Gastrocnemius medialis (tissue), 4 donors: ENCODE results near the gene HMX1. TPM values are rescaled to one million over a fixed set of nuclear protein-coding genes. Genes with fewer than 3 reads are reported as not detected.

Source experiments
- ATAC-seq, 2 donors: fragments of 150-250 bp; one replicate each; pipeline ENCODE4 v1.9.1; 2016
- DNase-seq, 2 donors: peaks; one replicate each; pipeline ENCODE4 v3.0.0-alpha.2; 2019
- H3K27ac ChIP-seq, 4 donors: fragments of 200-600 bp; sonication (generic); 1 replicate in 1 of 4; 2 replicates in 3 of 4; pipeline ENCODE4 v1.5.1; 2016 to 2018; ENCODE audit warnings: mild to moderate bottlenecking in 2 of 4, moderate library complexity in 1 of 4
- H3K27me3 ChIP-seq, 3 donors: fragments of 200-600 bp; sonication (generic) in 2 of 3; 1 replicate in 1 of 3; 2 replicates in 2 of 3; pipeline versions ENCODE4 v1.5.1 to v1.6.0; 2016 to 2019; ENCODE audit warnings: mild to moderate bottlenecking in 1 of 3, moderate library complexity in 1 of 3
- H3K36me3 ChIP-seq, 2 donors: fragments of 200-600 bp; sonication (generic) in 1 of 2; one replicate each; pipeline ENCODE4 v1.5.1; 2017 to 2018
- H3K4me1 ChIP-seq, 2 donors: fragments of 200-600 bp; sonication (generic) in 1 of 2; one replicate each; pipeline ENCODE4 v1.5.1; 2016 to 2017; ENCODE audit warnings: mild to moderate bottlenecking in 2 of 2
- H3K4me3 ChIP-seq, 4 donors: fragments of 200-600 bp; sonication (generic) in 3 of 4; 1 replicate in 1 of 4; 2 replicates in 3 of 4; pipeline ENCODE4 v1.5.1; 2016 to 2019; ENCODE audit warnings: mild to moderate bottlenecking in 2 of 4
- H3K9me3 ChIP-seq, 3 donors: fragments of 200-600 bp; sonication (generic) in 2 of 3; 1 replicate in 1 of 3; 2 replicates in 2 of 3; pipeline ENCODE4 v1.5.1; 2016 to 2019
- POLR2A ChIP-seq, 2 donors: fragments of 450-650 bp; IDR thresholded peaks; one replicate each; pipeline ENCODE4 v1.6.1; 2017; ENCODE audit warnings: antibody characterized with exemption in 2 of 2, mild to moderate bottlenecking in 2 of 2, moderate library complexity in 2 of 2
- in situ Hi-C, 4 donors: fragments of 200-750 bp; cut with MboI; loops; one replicate each; pipeline versions ENCODE4 v1.15.0 to v1.8.0; 2017; ENCODE audit warnings: low sequenced_read_pairs in 4 of 4
- intact Hi-C: fragments of 100-400 bp; cut with DNase I; formaldehyde crosslinking; loops from one replicate; pipeline ENCODE4 v1.15.1; 2023; ENCODE audit warnings: low total_unique reads
- total RNA-seq, 4 donors: library from RNA; depleted of rRNA; stranded (reverse); fragments of >200 nt; gene quantifications; one replicate each; pipeline versions ENCODE4 v1.1.0 to v1.2.3, GENCODE V29; 2016
- TF ChIP-seq, protein P1 (sequence below), 5 experiments: fragments of 450-650 bp in 3 of 5; fragments of 200-600 bp in 2 of 5; sonication (generic) in 2 of 5; IDR thresholded peaks in 4 of 5; conservative IDR thresholded peaks in 1 of 5; 1 replicate in 4 of 5; 2 replicates in 1 of 5; pipeline ENCODE4 v1.5.1; 2016 to 2019; ENCODE audit warnings: antibody characterized with exemption in 5 of 5, mild to moderate bottlenecking in 3 of 5, moderate library complexity in 3 of 5

Gene HMX1
- total RNA-seq, 4 donors from 2014 or later: not detected

DNA sequence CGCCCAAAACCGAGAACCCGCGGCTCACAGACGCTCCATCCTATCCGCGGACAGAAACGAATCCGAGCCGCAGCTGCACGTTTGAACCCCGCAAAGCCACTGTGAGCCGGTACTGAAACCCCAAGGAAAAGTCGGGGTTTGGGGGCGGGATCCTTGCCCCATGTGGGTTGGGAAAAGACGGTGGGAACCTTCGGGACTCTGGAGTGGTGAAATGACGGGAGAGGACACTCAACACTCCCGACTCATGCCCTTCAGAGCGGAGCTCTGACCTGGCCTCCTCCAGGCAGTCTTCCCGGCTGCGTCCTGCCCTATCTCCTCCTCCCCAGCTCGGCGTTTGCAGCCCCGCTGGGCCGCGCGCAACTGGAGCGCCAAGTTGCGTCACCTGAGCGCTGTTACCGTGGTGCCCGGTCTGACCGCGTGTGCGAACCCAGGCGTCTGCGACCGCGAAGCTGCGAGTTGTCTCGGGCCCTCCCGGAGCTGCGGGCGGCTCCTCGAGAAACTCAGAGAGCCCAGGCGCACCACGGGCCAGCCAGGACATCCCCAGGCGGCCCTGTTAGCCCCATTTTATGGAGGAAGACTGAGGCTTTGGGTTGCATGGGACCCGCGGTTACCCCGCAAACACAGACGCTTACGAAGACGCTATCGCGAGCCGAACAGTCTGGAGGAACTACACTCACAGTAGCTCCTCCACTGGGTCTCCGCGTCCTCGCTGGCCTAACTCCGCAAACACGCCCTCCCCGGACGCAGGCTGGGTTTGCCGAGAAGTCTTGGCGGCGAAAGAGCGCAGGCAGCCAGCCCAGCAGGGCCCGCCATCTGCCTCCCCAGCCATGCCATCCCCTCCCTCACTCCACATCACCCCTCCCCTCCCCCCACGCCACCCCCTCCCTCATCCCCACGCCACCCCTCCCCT lies 20.3 kb upstream of the HMX1 start:
- H3K27me3 ChIP-seq: peaks cover 47 to 78% (median 70%) of the 10 kb centered on the region in 3 donors
- in situ Hi-C loops: no loop called here
- H3K27ac ChIP-seq: no peak overlapping the region
- ATAC-seq: no peak
- no peaks in the 10 kb centered on the region for H3K4me1 ChIP-seq
- peaks cover 0 to 6% (median 0%) of the 10 kb centered on the region in 3 donors for H3K9me3 ChIP-seq
- intact Hi-C loops: no loop called here
- no peaks in the 10 kb centered on the region for H3K36me3 ChIP-seq
- TF ChIP-seq POLR2A (IDR thresholded peaks at IDR 0.05): no peak
- TF ChIP-seq, protein P1, sequence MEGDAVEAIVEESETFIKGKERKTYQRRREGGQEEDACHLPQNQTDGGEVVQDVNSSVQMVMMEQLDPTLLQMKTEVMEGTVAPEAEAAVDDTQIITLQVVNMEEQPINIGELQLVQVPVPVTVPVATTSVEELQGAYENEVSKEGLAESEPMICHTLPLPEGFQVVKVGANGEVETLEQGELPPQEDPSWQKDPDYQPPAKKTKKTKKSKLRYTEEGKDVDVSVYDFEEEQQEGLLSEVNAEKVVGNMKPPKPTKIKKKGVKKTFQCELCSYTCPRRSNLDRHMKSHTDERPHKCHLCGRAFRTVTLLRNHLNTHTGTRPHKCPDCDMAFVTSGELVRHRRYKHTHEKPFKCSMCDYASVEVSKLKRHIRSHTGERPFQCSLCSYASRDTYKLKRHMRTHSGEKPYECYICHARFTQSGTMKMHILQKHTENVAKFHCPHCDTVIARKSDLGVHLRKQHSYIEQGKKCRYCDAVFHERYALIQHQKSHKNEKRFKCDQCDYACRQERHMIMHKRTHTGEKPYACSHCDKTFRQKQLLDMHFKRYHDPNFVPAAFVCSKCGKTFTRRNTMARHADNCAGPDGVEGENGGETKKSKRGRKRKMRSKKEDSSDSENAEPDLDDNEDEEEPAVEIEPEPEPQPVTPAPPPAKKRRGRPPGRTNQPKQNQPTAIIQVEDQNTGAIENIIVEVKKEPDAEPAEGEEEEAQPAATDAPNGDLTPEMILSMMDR (IDR thresholded peaks at IDR 0.05 in 4 of 5, conservative IDR thresholded peaks at IDR 0.05 in 1 of 5): no peak
- no peak overlapping the region for H3K4me3 ChIP-seq
- DNase-seq: no peak

DNA sequence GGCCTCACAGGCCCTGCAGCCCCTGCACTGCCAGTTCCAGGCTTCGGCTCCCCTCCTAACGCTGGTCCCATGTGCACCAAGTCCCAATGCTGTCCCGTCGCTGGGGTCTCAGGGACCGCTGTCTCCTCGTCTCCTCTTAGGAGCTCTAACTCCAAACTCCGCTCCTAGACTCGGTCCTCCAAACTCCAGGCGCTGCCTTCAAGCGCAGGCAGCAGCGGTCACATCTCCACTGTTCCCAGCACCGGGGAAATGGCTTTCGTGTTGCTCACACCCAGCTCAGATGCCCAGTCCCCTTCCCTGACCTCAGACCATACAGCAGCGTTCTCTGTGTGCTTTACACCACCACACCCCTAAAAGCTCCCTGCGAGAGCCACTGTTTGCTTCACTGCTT lies 19.6 kb upstream of the HMX1 start:
- intact Hi-C loops (no loop called here), in situ Hi-C loops (no loop called here)
- no peak for DNase-seq
- no peak for TF ChIP-seq POLR2A (IDR thresholded peaks at IDR 0.05)
- TF ChIP-seq, protein P1 (IDR thresholded peaks at IDR 0.05 in 4 of 5, conservative IDR thresholded peaks at IDR 0.05 in 1 of 5): no peak
- no peak for ATAC-seq
- H3K27ac ChIP-seq: no peak overlapping the region
- peaks cover 0 to 8% (median 0%) of the 10 kb centered on the region in 3 donors for H3K9me3 ChIP-seq
- peaks cover 50 to 80% (median 70%) of the 10 kb centered on the region in 3 donors for H3K27me3 ChIP-seq
- no peak overlapping the region for H3K4me3 ChIP-seq
- H3K4me1 ChIP-seq: no peaks in the 10 kb centered on the region
- H3K36me3 ChIP-seq: no peaks in the 10 kb centered on the region

DNA sequence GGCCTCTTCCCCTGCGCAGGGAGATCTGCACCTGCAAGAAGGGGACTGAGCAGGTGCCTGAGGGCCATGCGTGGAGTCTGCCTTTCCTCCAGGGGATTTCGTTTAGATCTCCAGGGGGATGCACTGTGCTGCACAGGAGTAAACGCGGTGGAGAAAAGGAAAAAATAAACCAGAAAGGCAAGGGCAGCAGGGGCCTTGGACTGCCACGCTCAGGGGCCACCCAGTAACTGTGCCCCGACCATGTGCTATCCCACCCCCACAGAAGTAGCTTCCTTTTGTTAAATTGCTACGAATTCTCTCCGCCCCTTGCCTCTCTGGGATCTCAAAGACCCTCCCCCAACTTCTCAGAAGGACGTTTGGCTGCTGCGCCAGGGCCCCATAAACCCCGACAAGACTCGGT lies 17.2 kb upstream of the HMX1 start:
- peaks cover 0 to 8% (median 0%) of the 10 kb centered on the region in 3 donors for H3K9me3 ChIP-seq
- H3K4me3 ChIP-seq: no peak overlapping the region
- peaks cover 35 to 56% (median 46%) of the 10 kb centered on the region in 3 donors for H3K27me3 ChIP-seq
- ATAC-seq: no peak
- no peaks in the 10 kb centered on the region for H3K4me1 ChIP-seq
- no peak for TF ChIP-seq POLR2A (IDR thresholded peaks at IDR 0.05)
- TF ChIP-seq, protein P1 (IDR thresholded peaks at IDR 0.05 in 4 of 5, conservative IDR thresholded peaks at IDR 0.05 in 1 of 5): no peak
- intact Hi-C loops (no loop called here), in situ Hi-C loops (no loop called here)
- DNase-seq: no peak
- H3K27ac ChIP-seq: no peak overlapping the region
- H3K36me3 ChIP-seq: no peaks in the 10 kb centered on the region

DNA sequence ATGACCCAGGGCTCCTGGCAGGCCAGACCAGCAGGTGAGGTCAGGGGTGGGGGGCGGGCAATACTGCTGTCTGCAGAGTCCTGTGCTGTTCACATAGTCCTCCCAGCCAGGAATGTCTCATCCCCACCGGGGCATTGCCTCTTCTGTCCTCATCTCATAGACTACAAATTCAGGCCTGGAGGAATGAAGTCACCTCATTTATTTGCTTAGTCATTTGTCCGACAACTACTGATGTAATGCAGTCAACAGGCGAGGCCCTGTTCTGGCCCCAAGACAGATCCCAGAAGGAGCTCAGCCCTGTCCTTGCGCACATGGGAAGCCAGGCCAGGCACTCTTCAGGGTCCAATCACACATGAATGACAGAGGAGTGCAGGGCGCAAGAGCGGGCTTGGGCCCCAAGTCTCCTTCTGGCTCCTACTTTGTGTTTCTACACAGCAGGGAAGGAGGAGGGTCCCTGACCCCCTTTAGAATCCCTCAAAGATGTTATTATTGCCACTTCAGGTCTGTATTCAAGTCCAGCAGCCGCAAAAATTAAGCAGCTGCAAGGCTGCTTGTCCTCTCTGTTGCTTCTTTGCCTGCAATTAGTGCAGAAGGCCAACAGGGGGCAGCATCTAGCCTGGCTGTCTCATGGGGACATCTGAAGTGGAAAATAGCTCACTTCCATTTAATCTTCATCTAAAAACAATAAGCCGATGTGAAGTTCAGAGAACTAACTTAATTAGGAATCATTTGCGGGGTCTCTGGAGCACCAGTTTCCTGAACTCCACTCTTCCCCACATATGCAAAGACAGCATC lies 15.2 kb upstream of the HMX1 start:
- DNase-seq (no peak), ATAC-seq (no peak)
- peaks cover 27 to 37% (median 28%) of the 10 kb centered on the region in 3 donors for H3K27me3 ChIP-seq
- no peak overlapping the region for H3K4me3 ChIP-seq
- H3K4me1 ChIP-seq: no peaks in the 10 kb centered on the region
- intact Hi-C loops (no loop called here), in situ Hi-C loops (no loop called here)
- H3K27ac ChIP-seq: no peak overlapping the region
- TF ChIP-seq POLR2A (IDR thresholded peaks at IDR 0.05): no peak
- TF ChIP-seq, protein P1 (IDR thresholded peaks at IDR 0.05 in 4 of 5, conservative IDR thresholded peaks at IDR 0.05 in 1 of 5): no peak
- peaks cover 0 to 8% (median 0%) of the 10 kb centered on the region in 3 donors for H3K9me3 ChIP-seq
- H3K36me3 ChIP-seq: no peaks in the 10 kb centered on the region
